Choroid plexus epithelial cell (primary cell): ENCODE results near the gene MGAT3.
"Not testable (repeated sequence)": the region's sequence is repeated elsewhere in the genome, so short reads cannot be mapped to it uniquely, and the experiment has no call there.

Source experiments
- DNase-seq: peaks from one replicate; pipeline ENCODE4 v3.0.0-alpha.2; 2010; ENCODE audit warnings: low read depth
- H3K4me3 ChIP-seq: 2 replicates; pipeline ENCODE4 v1.5.1; 2011; ENCODE audit warnings: low read depth, mild to moderate bottlenecking, control low read depth, low read length, moderate library complexity
- CTCF ChIP-seq: conservative IDR thresholded peaks from 2 replicates; pipeline ENCODE4 v1.5.1; 2011; ENCODE audit warnings: low read depth, mild to moderate bottlenecking, control low read depth, inconsistent platforms, low read length, moderate library complexity

Gene MGAT3

DNA sequence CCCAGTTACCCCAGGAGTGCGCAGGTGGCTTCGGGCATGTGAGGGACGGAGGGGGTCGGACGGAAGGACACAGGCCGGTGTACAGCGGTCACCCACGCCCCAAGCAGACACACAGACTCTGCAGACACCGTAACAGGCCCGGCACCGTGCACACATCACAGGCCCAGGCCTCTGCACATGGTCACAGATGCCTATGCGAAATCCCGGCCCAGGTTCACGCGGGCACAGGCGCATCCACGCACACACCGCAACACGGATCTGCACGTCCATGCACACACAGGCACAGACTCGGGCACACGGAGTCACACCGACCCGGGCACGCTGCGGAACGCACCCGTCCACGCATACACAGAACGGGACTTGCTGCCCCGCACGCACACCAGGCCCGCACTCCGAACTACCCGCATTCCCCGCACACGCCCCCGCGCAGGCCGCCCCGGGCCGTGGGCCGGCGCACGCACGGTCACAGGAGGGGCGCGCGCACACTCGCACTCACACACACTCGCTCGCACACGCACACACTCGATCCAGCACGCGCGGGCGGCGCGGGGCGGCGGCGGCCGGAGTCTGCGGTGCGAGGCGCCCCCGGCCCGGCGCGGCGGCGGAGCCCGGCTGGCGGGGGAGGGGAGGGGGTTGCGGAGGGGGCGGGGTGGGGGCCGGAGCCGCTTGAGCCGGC is at the start of gene MGAT3:
Gene MGAT3, plus strand, starts transcription at position 491 of the 676 bp plus-strand sequence. CDS start 30,336 bp downstream, outside the sequence.
- peak within 1 kb of the TSS; percentile 55 for H3K4me3 ChIP-seq
- no peak for DNase-seq
- no peak for TF ChIP-seq CTCF

- no peak overlapping the region for H3K4me3 ChIP-seq
- DNase-seq: no peak
- no peak for TF ChIP-seq CTCF
Measured at GRCh38 chr22:39408173-39408572, 48.6 kb upstream of the MGAT3 start.

DNA sequence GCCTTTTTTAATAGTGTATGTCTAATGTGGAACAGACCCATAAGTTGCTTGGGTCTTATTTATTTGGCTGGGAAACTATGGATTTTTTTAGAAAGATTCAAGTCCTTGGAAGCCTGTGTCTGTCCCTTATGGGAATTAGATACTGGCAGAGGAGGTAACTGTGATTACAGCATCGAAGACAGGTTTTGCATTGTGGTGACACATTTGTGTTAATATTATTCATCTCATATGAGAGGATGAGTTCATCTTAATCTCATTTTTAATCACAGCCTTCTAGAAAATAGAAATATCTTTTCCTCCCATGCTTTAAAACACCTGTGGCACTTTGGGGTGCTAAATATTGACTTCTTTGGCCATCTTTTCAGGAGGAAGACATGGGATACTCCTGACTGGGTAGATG is 48.0 kb upstream of the MGAT3 start:
- DNase-seq: no peak
- TF ChIP-seq CTCF: no peak
- no peak overlapping the region for H3K4me3 ChIP-seq

DNA sequence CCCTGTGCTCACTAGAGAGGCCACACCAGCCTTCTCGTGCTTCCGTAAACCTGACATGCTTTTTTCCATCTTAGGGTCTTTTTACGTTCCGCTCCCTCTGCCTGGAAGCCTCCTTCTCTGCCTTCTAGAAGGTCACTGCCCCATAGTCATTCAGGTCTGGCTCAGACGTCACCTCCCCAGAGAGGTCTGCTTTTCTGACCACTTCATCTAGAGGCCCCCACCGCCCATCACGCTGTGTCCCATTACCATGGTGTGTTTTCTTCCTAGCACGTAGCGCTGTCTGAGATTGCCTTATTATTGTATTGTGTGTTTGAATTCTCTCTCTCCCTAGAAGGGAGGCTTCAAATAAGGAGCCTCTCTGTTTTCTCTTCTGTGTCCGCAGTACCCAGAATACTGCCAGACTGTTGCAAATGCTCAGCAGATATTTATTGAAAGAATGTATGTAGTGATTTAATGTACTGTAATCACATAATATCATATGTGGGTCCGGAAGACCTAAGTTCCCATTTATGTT is 47.2 kb upstream of the MGAT3 start:
- TF ChIP-seq CTCF: no peak
- no peak overlapping the region for H3K4me3 ChIP-seq
- no peak for DNase-seq

DNA sequence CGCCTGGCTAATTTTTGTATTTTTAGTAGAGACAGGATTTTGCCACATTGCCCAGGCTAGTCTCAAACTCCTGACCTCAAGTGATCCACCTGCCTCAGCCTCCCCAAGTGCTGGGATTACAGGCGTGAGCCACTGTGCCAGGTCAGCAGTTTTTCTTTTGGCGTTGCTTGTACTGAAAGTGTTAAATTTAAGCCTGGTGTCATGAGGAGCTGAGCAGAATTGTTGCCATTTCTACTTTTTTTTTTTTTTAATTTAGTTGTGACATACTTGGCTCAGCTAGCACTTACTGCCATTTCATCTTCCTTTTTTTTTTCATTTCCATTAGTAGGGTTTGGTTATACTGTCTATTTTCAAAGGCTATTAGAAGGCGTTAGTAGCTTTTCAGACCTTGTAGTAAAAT is 46.5 kb upstream of the MGAT3 start:
- DNase-seq: no peak
- no peak overlapping the region for H3K4me3 ChIP-seq
- TF ChIP-seq CTCF: no peak

DNA sequence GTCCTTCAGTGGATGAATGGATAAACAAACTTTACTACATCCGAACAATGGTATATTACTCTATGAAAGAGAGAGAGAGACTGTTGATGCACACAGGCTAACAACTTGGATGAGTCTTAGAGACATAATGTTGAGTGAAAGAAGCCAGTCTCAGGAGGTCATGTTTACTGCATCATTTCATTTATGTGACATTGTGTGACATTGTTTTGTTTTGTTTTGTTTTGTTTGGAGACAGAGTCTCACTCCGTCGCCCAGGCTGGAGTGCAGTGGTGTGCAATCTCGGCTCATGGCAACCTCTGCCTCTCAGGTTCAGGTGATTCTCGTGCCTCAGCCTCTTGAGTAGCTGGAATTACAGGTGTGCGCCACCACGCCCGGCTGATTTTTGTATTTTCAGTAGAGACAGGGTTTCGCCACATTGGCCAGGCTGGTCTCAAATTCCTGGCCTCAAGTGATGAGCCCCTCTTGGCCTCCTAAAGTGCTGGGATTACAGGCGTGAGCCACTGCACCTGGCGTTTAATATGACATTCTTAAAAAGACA is 44.9 kb upstream of the MGAT3 start:
- DNase-seq, H3K4me3 ChIP-seq: not testable (repeated sequence)

GRCh38 chr22:39413204-39413603 is 43.6 kb upstream of the MGAT3 start:
- not testable (repeated sequence) for H3K4me3 ChIP-seq, DNase-seq

GRCh38 chr22:39414377-39414776 is 42.4 kb upstream of the MGAT3 start:
- H3K4me3 ChIP-seq: no peak overlapping the region
- TF ChIP-seq CTCF: no peak
- DNase-seq: no peak
